Epithelial cell of proximal tubule (primary cell): ENCODE data around the gene OTOGL. TPM values are rescaled to one million over a fixed set of nuclear protein-coding genes. Genes with fewer than 3 reads are reported as not detected.
A peak's percentile ranks its signal among the peaks of the same experiment; 100 is the strongest.
"Not testable (repeated sequence)": the region's sequence is repeated elsewhere in the genome, so short reads cannot be mapped to it uniquely, and the experiment has no call there.

Experiments used
- DNase-seq: peaks from one replicate; pipeline ENCODE4 v3.0.0-alpha.2; 2011; ENCODE audit warnings: low read depth
- H3K4me3 ChIP-seq: 2 replicates; pipeline ENCODE4 v1.5.1; 2011; ENCODE audit warnings: low read depth, mild to moderate bottlenecking, low read length
- CTCF ChIP-seq: conservative IDR thresholded peaks from 2 replicates; pipeline ENCODE4 v1.5.1; 2012; ENCODE audit warnings: low read depth, mild to moderate bottlenecking, low read length
- total RNA-seq: library from RNA; depleted of rRNA; stranded (reverse); fragments of >200 nt; gene quantifications from 2 replicates; pipeline ENCODE4 v1.2.3, GENCODE V29; 2015

Gene OTOGL
- total RNA-seq, 1 donor from 2014 or later: not detected

- no peak for DNase-seq
- TF ChIP-seq CTCF: no peak
- H3K4me3 ChIP-seq: no peak overlapping the region
These were observed 117.7 kb downstream of the OTOGL start for GRCh38 chr12:80217011-80217535.

- peak; percentile 69 for DNase-seq
These were observed 119.6 kb downstream of the OTOGL start for GRCh38 chr12:80218925-80219324.

GRCh38 chr12:80219345-80219744, 120.0 kb downstream of the OTOGL start:
- no peak overlapping the region for H3K4me3 ChIP-seq
- no peak for DNase-seq
- no peak for TF ChIP-seq CTCF

More at GRCh38 chr12:80218925-80219324, 119.6 kb downstream of the OTOGL start:
- not testable (repeated sequence) for H3K4me3 ChIP-seq

- DNase-seq: no peak
- no peak for TF ChIP-seq CTCF
- no peak overlapping the region for H3K4me3 ChIP-seq
These were observed 122.9 kb downstream of the OTOGL start for GRCh38 chr12:80222261-80222660.

- TF ChIP-seq CTCF: no peak
- DNase-seq: peak; percentile 44
- H3K4me3 ChIP-seq: no peak overlapping the region
These were observed 127.2 kb downstream of the OTOGL start for GRCh38 chr12:80226576-80226975.

GRCh38 chr12:80227904-80228303, 128.6 kb downstream of the OTOGL start:
- not testable (repeated sequence) for DNase-seq, H3K4me3 ChIP-seq

- no peak for DNase-seq
- H3K4me3 ChIP-seq: no peak overlapping the region
- no peak for TF ChIP-seq CTCF
These were observed 130.7 kb downstream of the OTOGL start for GRCh38 chr12:80230068-80230467.

GRCh38 chr12:80232837-80233236, 133.5 kb downstream of the OTOGL start:
- TF ChIP-seq CTCF: no peak
- H3K4me3 ChIP-seq: no peak overlapping the region
- DNase-seq: no peak
